ENCODE measurements around the gene TAL2.

Gene TAL2

GRCh38 chr9:105637787-105638395 lies 24.4 kb upstream of the TAL2 start:
- TF ChIP-seq CTCF (IDR thresholded peaks at IDR 0.05; ENCODE audit: low read length, missing control alignments), result peak; percentile 53
- no peak for DNase-seq (ENCODE audit: low read depth)

GRCh38 chr9:105639936-105640335 lies 22.3 kb upstream of the TAL2 start:
- DNase-seq (ENCODE audit: low read depth), result no peak
- no peak overlapping the region for H3K4me3 ChIP-seq (replicated peaks; ENCODE audit: low read depth, low read length)
- no peak for TF ChIP-seq CTCF (IDR thresholded peaks at IDR 0.05; ENCODE audit: low read length, missing control alignments)

More at GRCh38 chr9:105637787-105638395, 24.4 kb upstream of the TAL2 start:
- H3K4me3 ChIP-seq (replicated peaks; ENCODE audit: low read depth, low read length), result no peak overlapping the region

DNA sequence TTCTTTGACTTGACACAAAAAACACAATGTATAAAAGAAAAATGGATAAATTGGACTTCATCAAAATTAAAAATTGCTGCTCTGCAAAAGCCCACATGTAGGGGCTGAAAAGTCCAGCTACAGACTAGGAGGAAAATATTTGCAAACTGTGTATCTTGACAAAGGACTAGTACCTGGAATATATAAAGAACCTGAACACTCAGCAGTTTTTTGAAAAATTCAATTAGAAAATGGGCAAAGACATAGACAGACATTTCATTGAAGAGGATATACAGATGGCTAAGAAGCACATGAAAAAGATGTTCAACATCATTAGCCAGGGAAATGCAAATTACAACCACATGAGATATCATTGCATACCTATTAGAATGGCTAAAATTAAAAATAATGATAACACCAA lies 18.5 kb upstream of the TAL2 start:
- no peak for TF ChIP-seq CTCF (IDR thresholded peaks at IDR 0.05; ENCODE audit: low read length, missing control alignments)
- DNase-seq (ENCODE audit: low read depth), result no peak
- H3K4me3 ChIP-seq (replicated peaks; ENCODE audit: low read depth, low read length), result no peak overlapping the region

GRCh38 chr9:105646879-105647594 lies 15.2 kb upstream of the TAL2 start:
- TF ChIP-seq CTCF (IDR thresholded peaks at IDR 0.05; ENCODE audit: low read length, missing control alignments), result no peak
- H3K4me3 ChIP-seq (replicated peaks; ENCODE audit: low read depth, low read length), result no peak overlapping the region
- no peak for DNase-seq (ENCODE audit: low read depth)

DNA sequence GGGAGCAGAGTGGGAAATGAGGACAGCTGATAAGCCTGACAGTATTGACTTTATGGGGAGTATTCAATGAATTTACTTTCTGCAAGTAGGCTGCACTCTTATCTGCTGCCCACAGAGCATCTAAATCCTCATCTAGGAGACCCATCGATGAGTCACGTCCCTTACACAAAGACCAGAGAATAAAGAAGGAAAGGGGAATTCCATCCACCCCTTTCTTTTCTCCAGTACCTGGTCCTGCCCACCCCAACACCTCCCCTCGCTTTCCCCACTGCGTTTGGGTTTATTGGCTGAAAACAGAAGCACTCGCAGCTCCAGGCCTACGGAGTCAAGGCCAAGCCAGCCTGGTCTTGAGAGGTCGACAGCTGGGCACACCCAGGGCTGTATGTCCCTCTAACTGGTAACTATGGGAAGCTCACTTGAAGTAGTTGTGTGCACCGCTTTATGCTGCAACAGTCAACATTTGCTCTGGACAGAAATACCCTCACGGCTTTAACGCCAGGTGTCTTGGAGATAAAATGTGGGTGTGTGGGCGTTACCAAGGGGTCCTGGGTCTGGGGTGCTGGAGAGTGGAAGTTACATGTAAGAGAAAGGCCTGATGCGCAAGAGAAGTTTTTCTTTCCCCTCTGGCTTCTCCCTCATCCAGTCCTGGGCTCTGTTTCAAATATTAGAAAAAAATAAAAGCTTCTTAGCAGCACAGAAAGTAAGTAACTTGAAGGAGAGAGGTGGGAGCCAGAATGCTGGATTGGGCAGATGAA lies 14.5 kb upstream of the TAL2 start:
- no peak for TF ChIP-seq CTCF (IDR thresholded peaks at IDR 0.05; ENCODE audit: low read length, missing control alignments)
- no peak overlapping the region for H3K4me3 ChIP-seq (replicated peaks; ENCODE audit: low read depth, low read length)
- peak; percentile 11 for DNase-seq (ENCODE audit: low read depth)

- no peak overlapping the region for H3K4me3 ChIP-seq (replicated peaks; ENCODE audit: low read depth, low read length)
- DNase-seq (ENCODE audit: low read depth), result no peak
- no peak for TF ChIP-seq CTCF (IDR thresholded peaks at IDR 0.05; ENCODE audit: low read length, missing control alignments)
Measured at GRCh38 chr9:105651806-105652205, 10.5 kb upstream of the TAL2 start.
